AG09309 (cell line): Measurements from ENCODE around the gene SLC27A2.

ENCODE experiments used
- DNase-seq: peaks from one replicate; pipeline ENCODE4 v3.0.0-alpha.2; 2010; ENCODE audit warnings: low read depth
- H3K4me3 ChIP-seq: 2 replicates; pipeline ENCODE4 v1.5.1; 2011; ENCODE audit warnings: mild to moderate bottlenecking, low read depth, low read length, moderate library complexity; ENCODE audit not compliant: control insufficient read depth
- TF ChIP-seq, protein P1 (sequence below): IDR thresholded peaks from 2 replicates; pipeline ENCODE4 v1.5.1; 2011; ENCODE audit warnings: mild to moderate bottlenecking, low read depth, low read length, inconsistent platforms; ENCODE audit not compliant: insufficient read depth, control insufficient read depth; ENCODE audit errors: missing control alignments

The SLC27A2 gene

GRCh38 chr15:50256188-50257041 lies 74.4 kb downstream of the SLC27A2 start:
- peak; percentile 24 for DNase-seq
- TF ChIP-seq, protein P1, sequence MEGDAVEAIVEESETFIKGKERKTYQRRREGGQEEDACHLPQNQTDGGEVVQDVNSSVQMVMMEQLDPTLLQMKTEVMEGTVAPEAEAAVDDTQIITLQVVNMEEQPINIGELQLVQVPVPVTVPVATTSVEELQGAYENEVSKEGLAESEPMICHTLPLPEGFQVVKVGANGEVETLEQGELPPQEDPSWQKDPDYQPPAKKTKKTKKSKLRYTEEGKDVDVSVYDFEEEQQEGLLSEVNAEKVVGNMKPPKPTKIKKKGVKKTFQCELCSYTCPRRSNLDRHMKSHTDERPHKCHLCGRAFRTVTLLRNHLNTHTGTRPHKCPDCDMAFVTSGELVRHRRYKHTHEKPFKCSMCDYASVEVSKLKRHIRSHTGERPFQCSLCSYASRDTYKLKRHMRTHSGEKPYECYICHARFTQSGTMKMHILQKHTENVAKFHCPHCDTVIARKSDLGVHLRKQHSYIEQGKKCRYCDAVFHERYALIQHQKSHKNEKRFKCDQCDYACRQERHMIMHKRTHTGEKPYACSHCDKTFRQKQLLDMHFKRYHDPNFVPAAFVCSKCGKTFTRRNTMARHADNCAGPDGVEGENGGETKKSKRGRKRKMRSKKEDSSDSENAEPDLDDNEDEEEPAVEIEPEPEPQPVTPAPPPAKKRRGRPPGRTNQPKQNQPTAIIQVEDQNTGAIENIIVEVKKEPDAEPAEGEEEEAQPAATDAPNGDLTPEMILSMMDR, result no peak
- H3K4me3 ChIP-seq, result no peak overlapping the region

GRCh38 chr15:50257332-50257731 lies 75.3 kb downstream of the SLC27A2 start:
- TF ChIP-seq, protein P1, result no peak
- DNase-seq, result no peak
- no peak overlapping the region for H3K4me3 ChIP-seq

GRCh38 chr15:50257924-50258323 lies 75.9 kb downstream of the SLC27A2 start:
- H3K4me3 ChIP-seq, result no peak overlapping the region
- peak; percentile 17 for DNase-seq
- TF ChIP-seq, protein P1, result no peak

DNA sequence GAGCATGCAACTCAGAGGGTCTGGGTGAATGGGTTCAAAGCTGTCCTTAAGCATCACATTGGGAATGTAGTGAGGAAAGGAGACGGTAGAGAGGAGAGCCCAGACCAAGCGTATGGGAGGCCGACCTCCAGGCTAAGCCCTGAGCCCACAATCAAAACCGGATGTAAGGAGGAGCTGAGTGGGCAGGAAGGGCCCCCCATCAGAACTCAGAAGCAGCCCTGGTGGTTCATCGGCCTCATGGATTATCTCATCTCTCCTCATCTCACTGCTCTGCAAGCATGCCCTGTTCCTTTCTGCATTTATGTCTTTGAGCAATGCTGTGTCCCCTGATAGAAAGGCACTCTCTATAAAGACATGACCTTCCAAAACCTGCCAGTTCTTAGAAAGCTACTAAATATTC lies 77.3 kb downstream of the SLC27A2 start:
- DNase-seq, result no peak
- H3K4me3 ChIP-seq, result no peak overlapping the region
- TF ChIP-seq, protein P1, result no peak

DNA sequence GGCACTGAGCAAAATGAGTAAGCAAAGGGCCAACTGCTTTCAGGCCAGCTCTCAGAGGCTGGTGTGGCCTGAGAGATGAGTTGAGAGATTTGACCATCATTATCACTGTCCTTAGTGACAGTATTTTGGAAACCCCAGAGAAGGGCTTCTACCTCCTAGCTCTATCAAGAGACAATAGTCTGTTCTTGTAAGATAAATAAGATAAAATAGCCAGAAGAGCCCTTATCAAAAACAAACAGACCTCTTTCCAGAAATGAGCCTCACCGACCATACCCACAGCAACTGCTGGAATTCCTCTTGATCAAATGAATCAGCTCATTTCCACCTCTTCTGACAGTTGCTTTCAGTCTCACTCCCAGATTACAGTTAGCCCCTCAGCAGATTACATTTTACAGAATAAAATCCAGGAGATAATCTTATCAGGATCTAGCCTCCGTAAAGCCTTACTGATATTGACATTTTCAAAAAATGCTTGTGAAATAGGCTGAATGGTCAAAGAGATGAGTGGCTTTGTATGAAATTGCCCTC lies 79.0 kb downstream of the SLC27A2 start:
- TF ChIP-seq, protein P1, result no peak
- H3K4me3 ChIP-seq, result no peak overlapping the region
- no peak for DNase-seq

DNA sequence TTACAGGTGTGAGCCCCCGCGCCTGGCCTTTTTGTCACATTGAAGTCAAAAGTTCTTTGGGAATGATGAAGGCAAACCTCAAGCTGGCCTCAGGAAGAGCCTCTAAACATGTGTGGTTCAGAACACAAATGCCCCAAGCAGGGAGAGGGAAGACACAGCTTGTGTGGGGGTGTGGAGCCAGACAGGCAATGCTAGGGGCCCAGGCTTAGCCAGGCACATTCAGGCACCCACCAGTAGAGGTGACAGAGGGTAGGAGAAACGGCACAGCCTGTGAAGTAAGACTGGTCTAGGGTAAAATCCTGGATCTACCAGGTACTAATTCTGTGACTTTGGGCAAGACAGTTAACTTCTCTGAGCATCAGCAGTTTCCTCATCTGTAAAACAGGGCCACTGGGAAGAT lies 80.0 kb downstream of the SLC27A2 start:
- no peak for DNase-seq
- no peak overlapping the region for H3K4me3 ChIP-seq
- TF ChIP-seq, protein P1, result no peak
